Esophagus squamous epithelium (tissue), 5 donors: ENCODE data around the gene BNC2. TPM values are rescaled to one million over a fixed set of nuclear protein-coding genes. Genes with fewer than 3 reads are reported as not detected.

Source experiments
- DNase-seq: peaks from one replicate; lab custom pipeline; 2025; lab: John Stamatoyannopoulos, UW
- H3K27ac ChIP-seq, 4 donors: fragments of 200-600 bp; sonication (generic); one replicate each; pipeline ENCODE4 v1.5.1; 2016 to 2019; ENCODE audit warnings: mild to moderate bottlenecking in 1 of 4
- H3K27me3 ChIP-seq, 4 donors: fragments of 200-600 bp; sonication (generic); 1 replicate in 3 of 4; 2 replicates in 1 of 4; pipeline versions ENCODE4 v1.5.1 to v1.6.0; 2017 to 2021; ENCODE audit warnings: antibody characterized with exemption in 1 of 4
- H3K36me3 ChIP-seq, 3 donors: fragments of 200-600 bp; sonication (generic); one replicate each; pipeline ENCODE4 v1.5.1; 2016 to 2019
- H3K4me1 ChIP-seq, 3 donors: fragments of 200-600 bp; sonication (generic); one replicate each; pipeline ENCODE4 v1.5.1; 2017 to 2019
- H3K4me3 ChIP-seq, 4 donors: fragments of 200-600 bp; sonication (generic); 1 replicate in 3 of 4; 2 replicates in 1 of 4; pipeline ENCODE4 v1.5.1; 2016 to 2019; ENCODE audit warnings: mild to moderate bottlenecking in 2 of 4, moderate library complexity in 1 of 4
- H3K9me3 ChIP-seq, 3 donors: fragments of 200-600 bp; sonication (generic); one replicate each; pipeline ENCODE4 v1.5.1; 2016 to 2019
- CTCF ChIP-seq, 6 experiments: fragments of 450-650 bp in 4 of 6; fragments of 200-600 bp in 2 of 6; sonication (generic) in 2 of 6; IDR thresholded peaks; one replicate each; pipeline ENCODE4 v1.5.1; 2016 to 2019; ENCODE audit warnings: antibody characterized with exemption in 6 of 6, mild to moderate bottlenecking in 4 of 6, moderate library complexity in 4 of 6
- POLR2A ChIP-seq, 4 donors: fragments of 450-650 bp; IDR thresholded peaks; one replicate each; pipeline ENCODE4 v1.6.1; 2017; ENCODE audit warnings: antibody characterized with exemption in 4 of 4, mild to moderate bottlenecking in 4 of 4, moderate library complexity in 3 of 4
- WGBS, 2 donors: methylation state at CpG; one replicate each; pipeline ENCODE4 v1.1.5; 2018; 5-methylcytosine and 5-hydroxymethylcytosine counted together
- intact Hi-C: fragments of 100-400 bp; cut with DNase I; formaldehyde crosslinking; loops from one replicate; pipeline ENCODE4 v1.15.0; 2022
- total RNA-seq, 4 donors: library from RNA; depleted of rRNA; stranded (reverse); fragments of >200 nt; gene quantifications; one replicate each; pipeline ENCODE4 v1.1.0, GENCODE V29; 2016
- donor health status: DM: yes; HTN: yes; CAD: no.

BNC2 gene
- total RNA-seq, 4 donors from 2014 or later = 3.6 to 41.8 (median 8.5) TPM

DNA sequence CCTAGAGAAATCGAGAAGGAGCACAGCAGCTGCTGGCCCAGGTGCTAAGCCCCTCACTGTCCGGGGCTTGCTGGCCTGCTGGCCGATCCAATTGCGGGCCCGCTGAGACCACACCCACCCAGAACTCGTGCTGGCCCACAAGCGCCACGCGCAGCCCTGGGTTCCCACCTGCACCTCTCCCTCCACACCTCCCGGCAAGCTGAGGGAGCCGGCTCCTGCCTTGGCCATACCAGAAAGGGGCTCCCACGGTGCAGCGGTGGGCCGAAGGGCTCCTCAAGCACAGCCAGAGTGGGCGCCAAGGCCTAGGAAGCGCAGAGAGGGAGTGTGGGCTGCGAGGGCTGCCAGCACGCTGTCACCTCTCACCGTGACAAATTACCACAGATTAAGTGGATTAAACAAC, 6.8 kb upstream of the BNC2 start:
- no peak for TF ChIP-seq CTCF (IDR thresholded peaks at IDR 0.05)
- TF ChIP-seq POLR2A (IDR thresholded peaks at IDR 0.05) = no peak
- H3K4me1 ChIP-seq = peaks cover 0 to 8% (median 0%) of the 10 kb centered on the region in 3 donors
- whole genome bisulfite sequencing, 2 donors = 76 to 83% methylated on average over 5 to 7 of the region's 19 CpGs
- peaks cover 0 to 4% (median 0%) of the 10 kb centered on the region in 4 donors for H3K27me3 ChIP-seq
- intact Hi-C loops = loop anchor here (10.0 kb wide), 2 partner anchors 118 to 142 kb away; no protein-coding TSS in a partner anchor
- DNase-seq = no peak
- no peak overlapping the region for H3K27ac ChIP-seq
- no peak overlapping the region for H3K4me3 ChIP-seq
- H3K36me3 ChIP-seq = no peaks in the 10 kb centered on the region
- H3K9me3 ChIP-seq = no peaks in the 10 kb centered on the region

DNA sequence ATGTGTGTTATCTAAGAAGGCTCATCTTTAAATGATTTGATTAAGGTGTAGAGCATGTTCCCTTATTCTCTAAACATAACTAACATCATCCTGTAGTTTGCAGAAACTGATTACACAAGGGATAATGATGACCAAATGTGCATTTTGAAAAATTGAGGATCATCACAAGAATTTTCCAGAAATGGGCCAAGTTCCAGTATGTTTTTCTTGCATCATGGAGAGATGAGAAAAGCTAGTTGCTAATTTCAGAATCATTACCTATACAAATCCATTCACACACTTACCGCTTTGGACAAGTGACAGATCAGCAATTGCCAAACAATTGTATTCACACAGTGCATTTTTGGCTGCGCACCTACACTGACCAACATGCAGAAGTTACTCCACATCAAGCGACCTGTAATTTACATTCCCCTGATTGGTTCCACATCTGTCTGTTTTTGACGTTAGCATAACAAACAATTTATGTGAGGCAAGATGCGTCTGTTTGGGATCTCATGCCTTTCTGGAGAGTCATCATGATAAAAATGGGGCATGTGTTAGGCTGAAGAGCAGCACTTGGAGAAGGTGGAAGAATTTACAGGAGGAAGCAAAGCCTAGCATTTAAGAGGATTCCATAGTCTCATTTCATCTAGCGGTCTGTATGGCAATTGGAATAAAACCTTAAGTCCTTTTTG, 2.8 kb upstream of the BNC2 start:
- TF ChIP-seq POLR2A (IDR thresholded peaks at IDR 0.05) (no peak), CTCF (IDR thresholded peaks at IDR 0.05) (no peak)
- H3K27me3 ChIP-seq = peaks cover 0 to 27% (median 0%) of the 10 kb centered on the region in 4 donors
- H3K4me3 ChIP-seq = no peak overlapping the region
- no peak overlapping the region for H3K27ac ChIP-seq
- no peaks in the 10 kb centered on the region for H3K36me3 ChIP-seq
- 74% methylated on average over 6 of the region's 6 CpGs for WGBS, 2 donors
- H3K9me3 ChIP-seq = no peaks in the 10 kb centered on the region
- H3K4me1 ChIP-seq = peaks cover 0 to 42% (median 0%) of the 10 kb centered on the region in 3 donors
- DNase-seq = no peak
- intact Hi-C loops = loop anchor here (10.0 kb wide), 2 partner anchors 122 to 138 kb away; no protein-coding TSS in a partner anchor

GRCh38 chr9:16871336-16872151, 1.1 kb upstream of the BNC2 start:
- peaks cover 0 to 27% (median 0%) of the 10 kb centered on the region in 4 donors for H3K27me3 ChIP-seq
- WGBS, 2 donors = 0% methylated on average over 6 to 13 of the region's 63 CpGs
- DNase-seq = no peak
- no peaks in the 10 kb centered on the region for H3K9me3 ChIP-seq
- H3K4me1 ChIP-seq = peaks cover 0 to 59% (median 0%) of the 10 kb centered on the region in 3 donors
- H3K27ac ChIP-seq = peak overlapping the region; percentile 81 to 95 (median 92)
- intact Hi-C loops = loop anchor here (10.0 kb wide), 2 partner anchors 123 to 137 kb away; no protein-coding TSS in a partner anchor
- TF ChIP-seq CTCF (IDR thresholded peaks at IDR 0.05) (no peak), POLR2A (IDR thresholded peaks at IDR 0.05) (peak in 2 of 4 donors; percentile 32 to 35)
- H3K36me3 ChIP-seq = no peaks in the 10 kb centered on the region
- H3K4me3 ChIP-seq = peak overlapping the region; percentile 56 to 85 (median 82)

DNA sequence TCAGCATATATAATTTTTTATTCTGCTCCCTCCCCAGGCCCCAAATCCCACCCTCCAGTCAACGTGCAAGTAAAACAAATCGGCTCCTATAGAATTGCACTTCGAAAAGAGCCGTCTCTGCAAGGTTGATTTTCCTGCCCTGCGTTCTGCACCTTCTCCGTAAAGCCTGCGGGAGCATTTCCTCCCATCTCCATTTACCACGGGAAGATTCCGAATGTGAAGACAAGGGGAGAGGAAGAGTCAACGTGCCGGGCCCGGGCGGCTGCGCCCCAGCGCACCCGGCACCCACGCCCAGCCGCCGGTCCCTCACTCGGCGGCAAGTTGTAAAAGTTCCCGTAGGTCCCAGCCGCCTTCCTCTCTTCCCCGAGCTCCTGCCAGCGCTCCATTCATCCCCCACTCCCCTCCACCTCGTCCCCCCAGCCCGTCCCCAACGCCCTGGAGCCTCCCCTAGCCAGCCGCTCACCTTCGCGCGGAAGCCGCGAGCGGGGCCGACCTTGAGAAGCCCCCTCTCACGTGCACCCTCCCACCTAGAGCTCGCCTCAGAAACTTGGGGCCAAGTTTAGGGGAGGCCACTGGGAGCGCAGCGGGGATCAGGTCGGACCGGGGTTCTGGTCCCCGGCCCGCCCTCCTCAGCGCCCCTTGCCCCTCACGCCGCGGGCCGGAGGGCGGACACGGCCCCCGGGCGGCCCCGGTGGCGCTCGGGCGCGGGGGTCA, 431 bp downstream of the BNC2 start:
- 1 to 3% methylated on average over 10 to 32 of the region's 58 CpGs for WGBS, 2 donors
- H3K4me1 ChIP-seq = peaks cover 0 to 70% (median 0%) of the 10 kb centered on the region in 3 donors
- intact Hi-C loops = loop anchor here (10.0 kb wide), 2 partner anchors 125 to 135 kb away; no protein-coding TSS in a partner anchor

More for the DNA sequence above, 431 bp downstream of the BNC2 start:
- H3K27ac ChIP-seq = peak overlapping the region; percentile 81 to 95 (median 92)
- peaks cover 0 to 27% (median 0%) of the 10 kb centered on the region in 4 donors for H3K27me3 ChIP-seq
- no peaks in the 10 kb centered on the region for H3K36me3 ChIP-seq
- H3K4me3 ChIP-seq = peak overlapping the region; percentile 56 to 85 (median 82)
- no peaks in the 10 kb centered on the region for H3K9me3 ChIP-seq
- TF ChIP-seq POLR2A (IDR thresholded peaks at IDR 0.05) (no peak), CTCF (IDR thresholded peaks at IDR 0.05) (peak in 2 of 6 experiments; percentile 2 to 7)
- no peak for DNase-seq
